HEK293 (cell line): ENCODE results near the gene EIF4H.

Experiments
- CTCF ChIA-PET: fragments of 350-600 bp; formaldehyde crosslinking; extraction: SDS; loops from one replicate; lab custom pipeline; 2021; ENCODE audit warnings: antibody characterized with exemption; lab: Yijun Ruan, JAX
- POLR2A ChIA-PET: fragments of 300-600 bp; formaldehyde crosslinking; extraction: SDS; loops from one replicate; lab custom pipeline; 2020; ENCODE audit warnings: antibody characterized with exemption, inconsistent platforms; lab: Yijun Ruan, JAX
- H3K27ac ChIP-seq: fragments of 200-500 bp; sonication (Bioruptor generic); 2 replicates; pipeline ENCODE4 v1.5.1; 2014; ENCODE audit warnings: low read depth, low read length, control low read depth, inconsistent platforms; ENCODE audit errors: extremely low read depth
- H3K36me3 ChIP-seq, 2 experiments: fragments of 200-500 bp in 1 of 2; sonication (Bioruptor generic) in 1 of 2; 1 replicate in 1 of 2; 2 replicates in 1 of 2; pipeline ENCODE4 v1.5.1; 2014 to 2017; ENCODE audit warnings: inconsistent platforms in 2 of 2, low read length in 2 of 2; ENCODE audit not compliant: control insufficient read depth in 2 of 2, insufficient read depth in 1 of 2
- H3K4me1 ChIP-seq: fragments of 200-500 bp; sonication (Bioruptor generic); 2 replicates; pipeline ENCODE4 v1.5.1; 2014; ENCODE audit warnings: mild to moderate bottlenecking, low read length, inconsistent platforms; ENCODE audit not compliant: control insufficient read depth, insufficient read depth
- H3K4me3 ChIP-seq: 2 replicates; pipeline ENCODE4 v1.5.1; 2011; ENCODE audit warnings: low read depth, mild to moderate bottlenecking, control low read depth, low read length, moderate library complexity
- H3K9me3 ChIP-seq: fragments of 200-500 bp; sonication (Bioruptor generic); 2 replicates; pipeline ENCODE4 v1.5.1; 2014; ENCODE audit warnings: low read depth, low read length, inconsistent platforms; ENCODE audit not compliant: control insufficient read depth, insufficient read depth
- AEBP2 ChIP-seq: fragments of 450-650 bp; formaldehyde crosslinking; IDR thresholded peaks from 2 replicates; pipeline ENCODE4 v1.5.1; 2016; ENCODE audit warnings: missing biosample characterization, missing genetic modification characterization, borderline replicate concordance
- HOXA7 ChIP-seq: sonication (generic); formaldehyde crosslinking; IDR thresholded peaks from 2 replicates; pipeline ENCODE4 v1.8.1; 2022; ENCODE audit warnings: missing genetic modification reagents, borderline replicate concordance
- KLF7 ChIP-seq: fragments of 450-650 bp; formaldehyde crosslinking; IDR thresholded peaks from 2 replicates; pipeline ENCODE4 v1.5.1; 2016; ENCODE audit warnings: missing biosample characterization, missing genetic modification characterization, borderline replicate concordance
- OVOL3 ChIP-seq: fragments of 450-650 bp; formaldehyde crosslinking; IDR thresholded peaks from 2 replicates; pipeline ENCODE4 v1.5.1; 2016; ENCODE audit warnings: missing biosample characterization, missing genetic modification characterization
- PBX3 ChIP-seq: sonication (generic); formaldehyde crosslinking; IDR thresholded peaks from 2 replicates; pipeline ENCODE4 v1.8.1; 2022; ENCODE audit warnings: mild to moderate bottlenecking, moderate library complexity, missing genetic modification reagents
- SP2 ChIP-seq: fragments of 450-650 bp; formaldehyde crosslinking; IDR thresholded peaks from 2 replicates; pipeline ENCODE4 v1.5.1; 2016; ENCODE audit warnings: missing biosample characterization, missing genetic modification characterization
- ZFHX2 ChIP-seq: fragments of 450-650 bp; formaldehyde crosslinking; conservative IDR thresholded peaks from 2 replicates; pipeline ENCODE4 v1.5.1; 2016; ENCODE audit warnings: missing biosample characterization, missing genetic modification characterization
- ZFP41 ChIP-seq: fragments of 450-650 bp; formaldehyde crosslinking; IDR thresholded peaks from 2 replicates; pipeline ENCODE4 v1.5.1; 2016; ENCODE audit warnings: missing biosample characterization, missing genetic modification characterization, borderline replicate concordance
- ZNF157 ChIP-seq: fragments of 450-650 bp; formaldehyde crosslinking; IDR thresholded peaks from 2 replicates; pipeline ENCODE4 v1.5.1; 2016; ENCODE audit warnings: missing biosample characterization, missing genetic modification characterization
- ZNF175 ChIP-seq: fragments of 450-650 bp; formaldehyde crosslinking; IDR thresholded peaks from 2 replicates; pipeline ENCODE4 v1.5.1; 2016; ENCODE audit warnings: missing biosample characterization, missing genetic modification characterization
- ZNF488 ChIP-seq: fragments of 450-650 bp; formaldehyde crosslinking; IDR thresholded peaks from 2 replicates; pipeline ENCODE4 v1.5.1; 2016; ENCODE audit warnings: missing biosample characterization, missing genetic modification characterization
- ZNF596 ChIP-seq: fragments of 450-650 bp; IDR thresholded peaks from 2 replicates; pipeline ENCODE4 v1.5.0; 2018; ENCODE audit warnings: missing biosample characterization, mild to moderate bottlenecking, missing genetic modification characterization, moderate library complexity
- ZNF843 ChIP-seq: fragments of 450-650 bp; formaldehyde crosslinking; IDR thresholded peaks from 2 replicates; pipeline ENCODE4 v1.5.1; 2016; ENCODE audit warnings: missing biosample characterization, missing genetic modification characterization
- ZSCAN18 ChIP-seq: fragments of 450-650 bp; formaldehyde crosslinking; IDR thresholded peaks from 2 replicates; pipeline ENCODE4 v1.5.1; 2016; ENCODE audit warnings: missing biosample characterization, missing genetic modification characterization

EIF4H gene

GRCh38 chr7:74236284-74236683, 62.1 kb downstream of the EIF4H start:
- Histone ChIP-seq H3K9me3 (no peaks in the 10 kb centered on the region), H3K27ac (no peak overlapping the region), H3K36me3 (peaks cover 62 to 86% of the 10 kb centered on the region in 2 experiments), H3K4me1 (no peaks in the 10 kb centered on the region), H3K4me3 (no peak overlapping the region)
- ChIA-PET CTCF (no interaction called here), POLR2A (no interaction called here)
- TF ChIP-seq ZNF157 (tag by site-specific recombination): no peak
- TF ChIP-seq HOXA7 (CRISPR knock-in tag): no peak
- TF ChIP-seq ZSCAN18 (tag by site-specific recombination): no peak
- TF ChIP-seq ZNF596 (tag by site-specific recombination): no peak
- TF ChIP-seq, all 188 proteins: peak for 0

GRCh38 chr7:74240482-74240881, 66.3 kb downstream of the EIF4H start:
- CTCF ChIA-PET: no interaction called here
- H3K36me3 ChIP-seq: peaks cover 69 to 77% of the 10 kb centered on the region in 2 experiments

GRCh38 chr7:74242122-74242443, 67.9 kb downstream of the EIF4H start:
- Histone ChIP-seq H3K9me3 (no peaks in the 10 kb centered on the region), H3K4me1 (peaks cover 2% of the 10 kb centered on the region; the same call in 1 of the 2 replicates), H3K36me3 (peaks cover 66 to 70% of the 10 kb centered on the region in 2 experiments), H3K4me3 (no peak overlapping the region), H3K27ac (no peak overlapping the region)
- ChIA-PET CTCF (interaction anchor here (0.6 to 1.1 kb wide), 5 partner anchors 16 to 379 kb away, joined by 3 to 5 read pairs (median 4); no protein-coding TSS in a partner anchor), POLR2A (interaction anchor here (1.0 to 1.1 kb wide), 3 partner anchors 9 to 190 kb away, joined by 3 to 4 read pairs (median 4); no protein-coding TSS in a partner anchor)
- no peak for TF ChIP-seq ZNF843 (tag by site-specific recombination)
- no peak for TF ChIP-seq ZFHX2 (tag by site-specific recombination)
- TF ChIP-seq ZNF488: no peak
- TF ChIP-seq PBX3 (CRISPR knock-in tag): no peak
- TF ChIP-seq AEBP2: no peak

More at GRCh38 chr7:74240482-74240881, 66.3 kb downstream of the EIF4H start:
- Histone ChIP-seq H3K9me3 (no peaks in the 10 kb centered on the region), H3K4me3 (no peak overlapping the region), H3K27ac (no peak overlapping the region)
- POLR2A ChIA-PET: interaction anchor here (0.6 kb wide), 1 partner anchor 17 kb away, joined by 3 read pairs; no protein-coding TSS in a partner anchor
- TF ChIP-seq OVOL3 (no peak), KLF7 (tag by site-specific recombination) (no peak), SP2 (tag by site-specific recombination) (no peak), ZFP41 (tag by site-specific recombination) (no peak), ZNF175 (tag by site-specific recombination) (no peak)
- TF ChIP-seq, all 188 proteins: peak for 0
- no peaks in the 10 kb centered on the region for H3K4me1 ChIP-seq
